GM12878 (cell line): ENCODE results near the gene PRTFDC1. TPM values are rescaled to one million over a fixed set of nuclear protein-coding genes. Genes with fewer than 3 reads are reported as not detected.

ENCODE experiments used
- ATAC-seq: fragments of 200-7000 bp; cut with Tn5 transposase; 3 replicates; pipeline ENCODE4 v1.9.1; 2020; ENCODE audit warnings: mild to moderate bottlenecking, moderate library complexity
- BruUV-seq: library from RNA; stranded (reverse); fragments of 400-500 nt; replicated peaks from 2 replicates; lab custom pipeline; 2021; lab: Mats Ljungman, UMichigan
- CTCF ChIA-PET: fragments of 300-600 bp; sonication (Branson Sonifier 250); formaldehyde crosslinking; extraction: SDS; loops from one replicate; lab custom pipeline; 2021; ENCODE audit warnings: inconsistent platforms; lab: Yijun Ruan, JAX
- POLR2A ChIA-PET: fragments of 350-600 bp; formaldehyde crosslinking; extraction: SDS; loops from one replicate; lab custom pipeline; 2021; ENCODE audit warnings: inconsistent platforms; lab: Charles Lee
- RAD21 ChIA-PET: fragments of 300-600 bp; sonication (Branson Sonifier 250); formaldehyde crosslinking; loops from one replicate; lab custom pipeline; 2023; ENCODE audit warnings: antibody characterized with exemption; ENCODE audit not compliant: unreplicated experiment; lab: Charles Lee
- SMC1A ChIA-PET: fragments of 300-600 bp; sonication (Branson Sonifier 250); formaldehyde crosslinking; loops from one replicate; lab custom pipeline; 2023; ENCODE audit not compliant: unreplicated experiment, uncharacterized antibody; lab: Charles Lee
- DNase-seq: peaks from one replicate; pipeline ENCODE4 v3.0.0-alpha.2; 2011; ENCODE audit warnings: low read depth, low spot score
- FAIRE-seq: peaks from 3 replicates; lab custom pipeline; 2011; peaks lifted over from hg19 to GRCh38; lab: Jason Lieb, UNC
- H2AFZ ChIP-seq: 2 replicates; pipeline ENCODE4 v1.6.0; 2011; ENCODE audit warnings: low read depth, low read length, control low read depth; ENCODE audit not compliant: control insufficient read depth
- H3K27ac ChIP-seq: 2 replicates; pipeline ENCODE4 v1.5.1; 2011; ENCODE audit warnings: control low read depth; ENCODE audit not compliant: control insufficient read depth, insufficient read depth
- H3K27me3 ChIP-seq, 2 experiments: replicated peaks in 1 of 2; 2 replicates each; pipeline versions ENCODE4 v1.6.0 to v1.6.1; 2011; ENCODE audit warnings: low read length in 1 of 2; ENCODE audit not compliant: control insufficient read depth in 2 of 2, insufficient read depth in 2 of 2
- H3K36me3 ChIP-seq, 2 experiments: 2 replicates each; pipeline ENCODE4 v1.5.1; 2011; ENCODE audit warnings: low read length in 1 of 2; ENCODE audit not compliant: control insufficient read depth in 2 of 2, insufficient read depth in 2 of 2
- H3K4me1 ChIP-seq: 2 replicates; pipeline ENCODE4 v1.6.1; 2011; ENCODE audit warnings: mild to moderate bottlenecking, low read length, moderate library complexity, mixed read lengths; ENCODE audit not compliant: control insufficient read depth, insufficient read depth
- H3K4me2 ChIP-seq: 2 replicates; pipeline ENCODE4 v1.6.0; 2011; ENCODE audit warnings: control low read depth; ENCODE audit not compliant: control insufficient read depth, insufficient read depth
- H3K4me3 ChIP-seq: fragments of 200-600 bp; sonication (generic); 2 replicates; pipeline ENCODE4 v1.5.1; 2016
- H3K79me2 ChIP-seq: 2 replicates; pipeline ENCODE4 v1.6.0; 2011; ENCODE audit warnings: low read length; ENCODE audit not compliant: control insufficient read depth, insufficient read depth
- H3K9ac ChIP-seq: 2 replicates; pipeline ENCODE4 v1.8.0; 2011; ENCODE audit warnings: low read length, control low read depth, mixed read lengths; ENCODE audit not compliant: control insufficient read depth, insufficient read depth
- H3K9me3 ChIP-seq: replicated peaks from 3 replicates; pipeline ENCODE4 v1.5.1; 2011; ENCODE audit warnings: mild to moderate bottlenecking, low read length; ENCODE audit not compliant: control insufficient read depth, insufficient read depth
- H4K20me1 ChIP-seq: 2 replicates; pipeline ENCODE4 v1.6.0; 2011; ENCODE audit not compliant: control insufficient read depth, insufficient read depth
- BCL3 ChIP-seq: IDR thresholded peaks from 2 replicates; pipeline ENCODE4 v1.6.1; 2011; ENCODE audit warnings: borderline replicate concordance, low read depth, mild to moderate bottlenecking, moderate library complexity, low read length; ENCODE audit not compliant: insufficient read depth, poor library complexity, severe bottlenecking
- GABPA ChIP-seq: IDR thresholded peaks from 2 replicates; pipeline ENCODE4 v1.6.1; 2014; ENCODE audit warnings: antibody characterized with exemption, low read depth, mild to moderate bottlenecking, inconsistent platforms
- IRF5 ChIP-seq: fragments of 450-650 bp; IDR thresholded peaks from 2 replicates; pipeline ENCODE4 v1.6.1; 2017; ENCODE audit warnings: borderline replicate concordance
- LARP7 ChIP-seq: fragments of 450-650 bp; IDR thresholded peaks from 2 replicates; pipeline ENCODE4 v1.6.1; 2017; ENCODE audit warnings: mild to moderate bottlenecking
- NFXL1 ChIP-seq: fragments of 450-650 bp; IDR thresholded peaks from 2 replicates; pipeline ENCODE4 v1.6.1; 2017; ENCODE audit warnings: antibody characterized with exemption, mild to moderate bottlenecking, borderline replicate concordance
- NR2F1 ChIP-seq: fragments of 450-650 bp; conservative IDR thresholded peaks from 2 replicates; pipeline ENCODE4 v1.6.1; 2017; ENCODE audit warnings: mild to moderate bottlenecking
- NRF1 ChIP-seq: conservative IDR thresholded peaks from 2 replicates; pipeline ENCODE4 v1.6.1; 2011; ENCODE audit warnings: mild to moderate bottlenecking, low read depth, low read length, improper control_type of control experiment
- PAX5 ChIP-seq: IDR thresholded peaks from 2 replicates; pipeline ENCODE4 v1.6.1; 2011; ENCODE audit warnings: low read depth, low read length, borderline replicate concordance
- SMAD1 ChIP-seq: fragments of 450-650 bp; IDR thresholded peaks from 2 replicates; pipeline ENCODE4 v1.6.1; 2018; ENCODE audit warnings: mild to moderate bottlenecking, low read depth; ENCODE audit not compliant: partially characterized antibody
- WGBS: methylation state at CpG from one replicate; pipeline ENCODE4 v1.1.6; 2016; ENCODE audit warnings: low lambda C conversion rate; ENCODE audit not compliant: insufficient replicate concordance, insufficient coverage; ENCODE audit errors: missing lambda C conversion rate; 5-methylcytosine and 5-hydroxymethylcytosine counted together
- in situ Hi-C: fragments of 300-500 bp; cut with MboI; formaldehyde crosslinking; loops from 9 replicates; pipeline ENCODE4 v1.14.3; 2018; ENCODE audit warnings: mixed read lengths
- intact Hi-C: fragments of 100-400 bp; cut with micrococcal nuclease; formaldehyde crosslinking; loops from one replicate; pipeline ENCODE4 v1.14.2; 2022; ENCODE audit not compliant: unreplicated experiment
- polyA plus RNA-seq, 11 experiments: library from polyadenylated mRNA; depleted of rRNA in 4 of 11; unstranded in 6 of 11; stranded (reverse) in 5 of 11; fragments of >200 nt; fragmentation: Nextera tagmentation in 4 of 11; fragmentation: Illumina TruSeq in 1 of 11; extraction: Ambion mirVana in 4 of 11; extraction: Trizol in 1 of 11; gene quantifications; 1 replicate in 1 of 11; 2 replicates in 10 of 11; pipeline versions ENCODE4 v1.2.1 to v1.2.3, GENCODE V29; 2011 to 2016; ENCODE audit warnings: inconsistent platforms in 2 of 11, missing spikeins in 2 of 11, low read depth in 1 of 11
- total RNA-seq, 4 experiments: library from RNA; depleted of rRNA in 3 of 4; stranded (reverse); fragments of >200 nt in 3 of 4; fragmentation: Illumina TruSeq in 1 of 4; extraction: Trizol in 1 of 4; gene quantifications; 2 replicates each; pipeline versions ENCODE4 v1.2.1 to v1.2.3, GENCODE V29; 2013 to 2021

PRTFDC1 gene
- total and polyA plus RNA-seq, 10 of the 15 experiments (the other 5 are each of a cell fraction or from before 2014, with no cell fraction given) = 5.5 to 17.3 (median 11.3) TPM

- TF ChIP-seq BCL3 = no peak
- no peak for TF ChIP-seq SMAD1
- TF ChIP-seq IRF5 = no peak
- no peak for TF ChIP-seq NR2F1
- TF ChIP-seq GABPA = no peak
- TF ChIP-seq LARP7 = no peak
- TF ChIP-seq NFXL1 = no peak
These were observed 100.8 kb downstream of the PRTFDC1 start (continued) for GRCh38 chr10:24851629-24852028.

- ATAC-seq (peak; percentile 73), DNase-seq (no peak)
- Histone ChIP-seq H3K4me3 (no peak overlapping the region), H4K20me1 (no peaks in the 10 kb centered on the region), H3K36me3 (no peaks in the 10 kb centered on the region), H3K9me3 (no peaks in the 10 kb centered on the region), H3K4me2 (no peak overlapping the region), H3K27ac (no peak overlapping the region), H3K27me3 (no peaks in the 10 kb centered on the region)
- in situ Hi-C loops (no loop called here), intact Hi-C loops (no loop called here)
- SMC1A ChIA-PET = interaction anchor here (0.9 to 1.9 kb wide), 5 partner anchors 25 to 208 kb away, joined by 3 to 5 read pairs (median 4); no protein-coding TSS in a partner anchor
- no TSS peak for BruUV-seq
- no peak for TF ChIP-seq NRF1
- TF ChIP-seq PAX5 = peak; percentile 44; the same call in 1 of the 2 replicates
- TF ChIP-seq, all 136 proteins: peak for 1
- FAIRE-seq = no peak
- H3K4me1 ChIP-seq = no peaks in the 10 kb centered on the region
- CTCF ChIA-PET = interaction anchor here (1.0 kb wide), 1 partner anchor 14 kb away, joined by 3 read pairs; no protein-coding TSS in a partner anchor
- H3K79me2 ChIP-seq = no peaks in the 10 kb centered on the region
- no peak overlapping the region for H2AFZ ChIP-seq
- POLR2A ChIA-PET = no interaction called here
- RAD21 ChIA-PET = interaction anchor here (1.0 to 1.1 kb wide), 2 partner anchors 36 to 234 kb away, joined by 3 read pairs; no protein-coding TSS in a partner anchor
- WGBS = 0% methylated on average over 1 of the region's 1 CpG
- H3K9ac ChIP-seq = no peak overlapping the region
These were observed 101.6 kb downstream of the PRTFDC1 start for GRCh38 chr10:24850727-24851296.
